MG63 (cell line): ENCODE measurements around the gene UBE2V1. TPM values are rescaled to one million over a fixed set of nuclear protein-coding genes. Genes with fewer than 3 reads are reported as not detected.

Experiments used
- DNase-seq: peaks from one replicate; pipeline ENCODE4 v3.0.0-alpha.2; 2020
- H3K27me3 ChIP-seq: fragments of 250-450 bp; sonication (Bioruptor Pico); 2 replicates; pipeline ENCODE4 v1.5.1; 2020; ENCODE audit warnings: mild to moderate bottlenecking, moderate library complexity
- H3K36me3 ChIP-seq: fragments of 250-450 bp; sonication (Bioruptor Pico); 2 replicates; pipeline ENCODE4 v1.5.1; 2020; ENCODE audit warnings: mild to moderate bottlenecking, moderate library complexity
- H3K4me3 ChIP-seq: fragments of 250-450 bp; sonication (Bioruptor Pico); 2 replicates; pipeline ENCODE4 v1.5.1; 2020; ENCODE audit warnings: mild to moderate bottlenecking, moderate library complexity
- H3K9me3 ChIP-seq: fragments of 250-450 bp; sonication (Bioruptor Pico); 2 replicates; pipeline ENCODE4 v1.5.1; 2020; ENCODE audit warnings: mild to moderate bottlenecking, moderate library complexity
- total RNA-seq: library from RNA; depleted of rRNA; stranded (reverse); fragments of >200 nt; shearing (Covaris generic); gene quantifications from 2 replicates; pipeline ENCODE4 v1.2.3, GENCODE V29; 2014; ENCODE audit warnings: low replicate concordance

The UBE2V1 gene
- total RNA-seq, 1 experiment from 2014 or later, result 23.3 TPM

DNA sequence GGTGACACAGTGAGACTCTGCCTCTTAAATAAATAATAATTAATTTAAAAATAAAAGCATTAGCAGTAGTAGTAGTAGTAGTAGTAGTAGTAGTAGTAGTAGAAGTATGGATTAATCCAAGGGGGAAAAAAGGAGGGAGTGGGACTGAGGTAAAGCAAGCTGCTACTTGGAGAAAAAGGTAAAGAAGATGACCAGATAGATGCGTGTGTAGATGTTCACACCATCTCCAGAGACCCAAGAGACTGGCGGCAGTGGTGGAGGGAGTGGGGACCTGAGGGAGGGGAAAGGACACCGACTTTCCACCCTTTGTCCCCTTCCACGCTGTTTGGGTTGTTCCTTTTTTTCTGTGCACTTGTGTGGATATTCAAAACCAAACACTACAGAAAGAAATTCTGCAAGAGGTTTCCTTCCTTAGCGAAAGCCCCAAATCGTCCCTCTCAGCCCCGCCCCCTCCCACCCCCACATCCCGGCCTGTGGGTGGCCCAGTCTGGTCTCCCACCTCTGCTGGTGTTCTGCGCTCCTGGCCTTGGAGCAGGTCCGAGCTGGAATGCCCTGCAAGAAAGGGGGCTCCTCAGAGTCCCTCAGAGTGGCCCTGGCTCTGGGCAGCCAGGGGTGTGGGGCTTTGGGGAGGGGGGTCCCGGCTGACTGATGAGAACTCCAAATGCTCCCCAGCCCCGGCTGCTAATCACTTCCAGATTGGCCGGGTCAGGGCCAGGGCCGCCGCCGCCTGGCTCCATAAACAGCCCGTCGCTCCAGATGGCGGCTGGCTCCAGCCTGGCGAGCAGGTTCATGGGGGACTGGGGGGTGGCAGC, 60.2 kb downstream of the UBE2V1 start:
- Histone ChIP-seq H3K27me3 (no peaks in the 10 kb centered on the region), H3K4me3 (no peak overlapping the region), H3K36me3 (no peaks in the 10 kb centered on the region), H3K9me3 (no peaks in the 10 kb centered on the region)
- no peak for DNase-seq

DNA sequence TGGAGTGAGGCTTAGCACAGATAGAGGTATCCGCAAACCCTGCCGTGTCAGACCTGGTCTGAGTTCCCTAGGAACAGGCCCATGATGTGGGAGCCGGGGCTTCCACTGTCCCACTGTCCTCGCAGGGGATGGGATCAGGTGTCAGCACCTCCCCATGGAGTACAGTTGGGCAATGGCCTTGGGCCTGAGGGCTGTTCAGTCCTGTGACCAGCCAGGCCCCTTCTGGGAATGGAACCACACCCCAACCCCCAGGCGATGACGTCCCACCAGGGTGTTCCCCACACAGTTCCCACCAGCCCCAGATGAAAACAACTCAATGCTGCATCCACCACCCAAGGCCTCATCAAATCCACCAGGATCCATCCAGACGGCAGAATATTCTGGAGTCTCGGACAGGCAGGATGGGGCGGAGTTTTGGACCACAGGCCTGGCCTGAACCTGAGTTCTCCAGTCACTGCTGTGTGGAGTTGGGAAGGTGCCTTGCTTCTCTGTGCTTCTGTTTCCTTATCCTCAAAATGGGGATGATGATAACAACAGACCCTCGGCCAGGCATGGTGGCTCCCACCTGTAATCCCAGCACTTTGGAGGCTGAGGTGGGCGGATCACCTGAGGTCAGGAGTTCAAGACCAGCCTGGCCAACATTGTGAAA, 62.2 kb downstream of the UBE2V1 start:
- Histone ChIP-seq H3K27me3 (no peaks in the 10 kb centered on the region), H3K36me3 (no peaks in the 10 kb centered on the region), H3K4me3 (no peak overlapping the region), H3K9me3 (peaks cover under 1% of the 10 kb centered on the region; the same call in 1 of the 2 replicates)
- DNase-seq, result no peak

DNA sequence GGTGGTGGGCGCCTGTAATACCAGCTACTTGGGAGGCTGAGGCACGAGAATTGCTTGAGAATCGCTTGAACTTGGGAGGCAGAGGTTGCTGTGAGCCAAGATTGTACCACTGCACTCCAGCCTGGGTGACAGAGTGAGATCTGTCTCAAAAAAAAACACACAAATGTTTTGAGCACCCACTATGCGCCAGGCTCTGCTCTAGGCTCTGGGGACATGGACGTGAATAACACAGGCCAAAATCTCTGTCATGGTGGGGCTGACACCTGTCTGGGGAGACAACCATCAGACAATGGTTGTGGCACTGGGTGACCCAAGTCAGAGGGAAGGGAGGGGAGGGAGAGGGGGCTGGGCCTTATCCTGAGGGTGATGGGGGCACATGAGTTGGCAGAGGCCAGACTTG, 62.7 kb downstream of the UBE2V1 start:
- no peak overlapping the region for H3K4me3 ChIP-seq
- H3K27me3 ChIP-seq, result no peaks in the 10 kb centered on the region
- peaks cover 6% of the 10 kb centered on the region for H3K9me3 ChIP-seq
- no peaks in the 10 kb centered on the region for H3K36me3 ChIP-seq
- no peak for DNase-seq

DNA sequence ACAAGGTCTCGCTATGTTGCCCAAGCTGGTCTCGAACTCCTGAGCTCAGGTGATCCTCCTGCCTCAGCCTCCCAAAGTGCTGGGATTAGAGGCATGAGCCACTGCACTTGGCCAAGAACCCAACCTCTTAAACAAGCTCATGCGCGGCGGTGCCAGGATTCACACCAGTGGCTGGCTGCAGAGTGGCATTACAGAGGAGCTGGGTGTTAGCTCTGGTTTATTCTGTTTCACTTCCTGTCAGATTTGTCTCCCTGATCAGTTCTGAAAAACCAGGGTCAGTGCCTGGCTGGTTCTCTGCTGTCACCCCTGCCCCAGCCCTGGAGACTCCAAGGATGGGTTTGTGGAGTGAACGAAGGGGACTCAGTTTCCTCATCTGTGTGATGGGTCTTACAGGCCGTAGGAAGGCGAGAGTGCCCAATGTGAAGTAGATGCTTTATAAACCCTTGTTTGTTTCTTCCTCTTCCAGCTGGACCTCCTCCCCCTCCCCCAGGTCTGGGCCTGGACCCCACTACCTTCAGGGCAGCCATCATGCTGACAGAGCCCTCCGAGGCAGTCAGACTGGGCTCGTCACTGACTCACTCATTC, 63.4 kb downstream of the UBE2V1 start:
- no peak overlapping the region for H3K4me3 ChIP-seq
- H3K36me3 ChIP-seq, result no peaks in the 10 kb centered on the region
- H3K9me3 ChIP-seq, result peaks cover 8% of the 10 kb centered on the region
- H3K27me3 ChIP-seq, result no peaks in the 10 kb centered on the region
- DNase-seq, result peak; percentile 60

DNA sequence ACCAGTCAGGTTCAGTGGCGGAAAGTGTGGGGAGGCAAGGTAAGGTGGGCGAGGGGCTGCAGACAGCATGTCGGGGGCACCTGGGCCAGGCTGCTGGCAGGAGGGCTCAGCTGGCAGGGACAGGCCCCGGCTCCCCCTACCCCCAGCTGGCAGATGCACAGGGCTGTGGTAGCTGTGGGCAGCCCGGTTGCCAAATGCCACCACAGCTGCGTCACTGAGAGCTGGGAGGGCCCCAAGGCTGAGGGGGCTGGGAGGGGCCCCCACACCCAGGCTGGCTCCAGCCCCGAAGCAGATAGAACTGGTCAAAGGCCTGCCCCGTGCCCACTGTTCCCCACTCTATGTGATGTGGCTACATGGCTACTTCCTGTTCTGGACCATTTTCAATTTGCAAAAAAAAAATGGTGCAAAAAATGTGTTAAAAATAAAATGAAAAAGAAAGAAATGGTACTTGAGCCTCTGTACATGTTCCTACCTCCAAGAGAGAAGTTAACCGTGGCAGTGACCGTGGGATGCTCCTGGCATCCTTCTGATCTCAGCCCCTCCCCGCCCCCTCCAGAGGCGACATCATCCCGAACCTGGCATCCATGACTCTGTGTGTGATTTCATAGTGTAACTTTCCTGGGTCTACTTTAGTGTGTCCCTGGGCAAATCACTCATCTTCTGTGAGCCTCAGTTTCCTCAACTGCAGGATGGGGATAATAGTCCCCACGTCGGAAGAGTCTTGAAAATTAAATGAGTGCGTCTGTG, 64.4 kb downstream of the UBE2V1 start:
- Histone ChIP-seq H3K36me3 (no peaks in the 10 kb centered on the region), H3K27me3 (no peaks in the 10 kb centered on the region), H3K4me3 (no peak overlapping the region), H3K9me3 (peaks cover 8% of the 10 kb centered on the region)
- peak; percentile 42 for DNase-seq

DNA sequence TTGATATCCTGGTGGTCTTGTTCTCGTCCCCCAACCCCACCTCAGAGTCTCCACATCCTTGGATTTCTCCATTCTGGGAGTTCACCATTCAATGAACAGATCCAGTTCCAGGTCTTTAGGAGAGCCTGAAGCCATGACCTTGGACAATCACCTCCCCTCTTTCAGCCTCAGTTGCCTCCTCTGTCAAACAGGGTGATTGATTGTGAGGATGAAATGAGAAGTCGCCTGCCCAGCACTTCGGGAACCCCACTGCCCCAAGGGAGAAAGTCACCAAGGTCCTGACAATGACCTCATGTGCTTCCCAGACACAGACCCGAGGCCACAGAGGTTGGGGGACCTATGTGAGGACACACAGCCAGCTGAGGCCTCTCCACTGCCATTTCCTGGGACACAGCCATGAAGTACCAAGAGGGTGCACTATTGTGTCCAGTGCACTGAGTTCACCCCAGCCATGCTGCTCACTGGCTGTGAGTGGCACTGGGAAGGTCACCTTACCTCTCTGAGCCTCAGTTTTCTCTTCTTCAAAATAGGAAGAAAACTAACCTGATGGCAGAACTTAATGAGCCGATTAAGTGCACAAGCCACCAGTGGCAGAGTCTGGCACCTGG, 68.5 kb downstream of the UBE2V1 start:
- H3K4me3 ChIP-seq, result no peak overlapping the region
- H3K9me3 ChIP-seq, result peaks cover 8% of the 10 kb centered on the region
- no peaks in the 10 kb centered on the region for H3K27me3 ChIP-seq
- no peaks in the 10 kb centered on the region for H3K36me3 ChIP-seq
- no peak for DNase-seq

DNA sequence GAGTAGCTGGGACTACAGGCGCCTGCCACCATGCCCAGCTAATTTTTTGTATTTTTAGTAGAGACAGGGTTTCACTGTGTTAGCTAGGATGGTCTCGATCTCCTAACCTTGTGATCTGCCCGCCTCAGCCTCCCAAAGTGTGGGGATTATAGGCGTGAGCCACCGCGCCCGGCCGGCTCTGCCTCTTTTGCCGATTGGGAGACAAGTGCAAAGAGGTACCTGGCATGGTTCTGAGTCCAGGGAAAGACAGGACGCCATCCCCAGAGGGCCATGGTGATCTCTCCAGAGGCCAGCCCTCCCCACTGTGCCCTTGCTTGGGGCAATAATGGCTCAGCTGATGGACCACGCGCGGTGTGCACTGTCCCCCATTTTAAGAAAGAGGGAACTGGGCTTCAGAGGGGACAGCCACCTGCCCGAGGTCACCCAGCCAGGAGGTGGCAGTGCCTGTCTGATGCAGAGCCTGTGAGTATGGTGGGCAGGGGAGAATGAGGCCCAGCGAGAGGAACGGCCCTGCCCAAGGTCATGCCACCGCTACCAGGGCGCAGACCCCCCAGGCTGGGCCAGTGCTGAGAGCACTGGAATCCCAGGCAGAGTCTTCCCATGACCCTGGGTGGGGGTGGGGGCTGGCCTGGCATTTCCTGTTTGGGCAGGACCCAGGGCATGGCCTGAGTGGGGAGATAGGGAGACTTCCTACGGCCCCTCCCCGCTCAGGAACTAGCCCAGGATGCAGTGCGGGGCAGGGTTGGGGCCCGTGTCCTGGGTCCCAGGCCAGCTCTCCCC, 69.2 kb downstream of the UBE2V1 start:
- no peaks in the 10 kb centered on the region for H3K36me3 ChIP-seq
- no peak overlapping the region for H3K4me3 ChIP-seq
- H3K9me3 ChIP-seq, result peaks cover 8% of the 10 kb centered on the region
- DNase-seq, result peak; percentile 53
- no peaks in the 10 kb centered on the region for H3K27me3 ChIP-seq

DNA sequence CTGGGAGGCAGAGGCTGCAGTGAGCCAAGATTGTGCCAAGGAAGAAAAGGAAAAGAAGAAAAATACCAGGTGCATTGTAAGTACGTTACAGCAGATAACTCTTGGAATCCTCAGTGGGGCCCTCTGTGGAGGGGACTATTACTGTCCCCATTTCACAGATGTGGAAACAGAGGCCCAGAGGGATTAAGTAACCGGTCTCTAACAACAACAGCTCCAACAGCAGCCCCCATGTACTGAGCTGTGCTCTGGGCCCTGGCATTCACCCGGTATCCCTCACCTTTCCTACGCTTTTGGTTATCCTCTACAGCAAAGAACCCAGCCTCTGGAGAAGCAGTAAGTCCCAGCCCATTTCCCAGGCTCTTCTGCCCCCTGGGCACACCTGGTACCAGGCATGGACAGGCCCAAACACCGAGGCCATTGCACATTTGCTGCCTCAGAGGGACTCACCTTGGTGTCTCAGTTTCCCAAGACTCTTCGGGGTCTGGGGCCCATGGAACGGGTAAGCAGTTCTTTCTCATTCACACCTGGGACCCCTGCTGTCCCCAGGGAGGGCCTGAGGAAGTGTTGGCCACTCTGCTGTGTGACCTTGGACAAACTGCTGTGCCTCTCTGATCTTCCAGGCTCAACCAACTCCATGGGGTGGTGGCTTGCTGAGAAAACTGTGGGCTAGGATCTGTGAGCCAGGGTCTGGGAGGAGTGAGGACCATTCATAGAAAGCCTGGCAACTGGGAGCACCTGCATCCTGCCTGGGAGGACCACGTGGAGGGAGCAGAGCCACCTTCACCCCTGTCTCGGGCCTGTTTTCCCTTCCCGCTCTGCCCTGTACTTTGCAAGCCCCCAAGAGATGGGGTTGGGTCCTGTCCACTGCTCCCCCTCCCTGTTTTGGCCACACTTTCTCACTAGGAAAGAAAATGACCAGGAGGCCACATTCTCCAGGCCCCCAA, 70.3 kb downstream of the UBE2V1 start:
- no peak for DNase-seq
- Histone ChIP-seq H3K36me3 (no peaks in the 10 kb centered on the region), H3K4me3 (no peak overlapping the region), H3K9me3 (peaks cover 8% of the 10 kb centered on the region), H3K27me3 (no peaks in the 10 kb centered on the region)

DNA sequence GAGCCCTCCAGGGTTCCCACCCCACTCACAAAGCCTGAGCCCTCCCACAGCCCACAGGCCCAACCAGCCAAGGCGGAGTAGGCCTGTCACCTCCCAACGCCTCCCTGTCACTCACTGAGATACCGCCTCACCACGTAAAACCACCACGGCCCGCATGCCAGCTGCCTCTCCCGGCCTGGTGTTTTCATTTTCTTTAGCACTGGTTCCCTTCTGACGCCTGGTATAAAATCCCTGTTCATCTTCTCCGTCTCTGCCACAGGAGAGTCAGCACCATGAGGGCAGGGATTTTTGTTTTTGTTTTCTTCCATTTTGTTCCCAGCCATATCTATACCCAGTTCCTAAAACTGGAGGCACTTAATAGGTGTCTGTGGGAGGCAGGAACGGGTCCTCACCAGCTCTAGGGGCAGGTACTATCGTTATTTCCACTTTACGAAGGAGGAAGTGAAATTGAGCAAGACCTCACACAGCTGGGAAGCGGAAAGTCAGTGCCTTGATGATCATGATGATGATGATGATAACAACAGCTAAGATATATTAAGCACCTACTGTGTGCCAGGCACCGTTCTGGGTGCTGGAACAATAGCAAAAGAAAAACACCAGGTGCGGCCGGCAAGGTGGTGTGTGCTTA, 71.6 kb downstream of the UBE2V1 start:
- no peak for DNase-seq

DNA sequence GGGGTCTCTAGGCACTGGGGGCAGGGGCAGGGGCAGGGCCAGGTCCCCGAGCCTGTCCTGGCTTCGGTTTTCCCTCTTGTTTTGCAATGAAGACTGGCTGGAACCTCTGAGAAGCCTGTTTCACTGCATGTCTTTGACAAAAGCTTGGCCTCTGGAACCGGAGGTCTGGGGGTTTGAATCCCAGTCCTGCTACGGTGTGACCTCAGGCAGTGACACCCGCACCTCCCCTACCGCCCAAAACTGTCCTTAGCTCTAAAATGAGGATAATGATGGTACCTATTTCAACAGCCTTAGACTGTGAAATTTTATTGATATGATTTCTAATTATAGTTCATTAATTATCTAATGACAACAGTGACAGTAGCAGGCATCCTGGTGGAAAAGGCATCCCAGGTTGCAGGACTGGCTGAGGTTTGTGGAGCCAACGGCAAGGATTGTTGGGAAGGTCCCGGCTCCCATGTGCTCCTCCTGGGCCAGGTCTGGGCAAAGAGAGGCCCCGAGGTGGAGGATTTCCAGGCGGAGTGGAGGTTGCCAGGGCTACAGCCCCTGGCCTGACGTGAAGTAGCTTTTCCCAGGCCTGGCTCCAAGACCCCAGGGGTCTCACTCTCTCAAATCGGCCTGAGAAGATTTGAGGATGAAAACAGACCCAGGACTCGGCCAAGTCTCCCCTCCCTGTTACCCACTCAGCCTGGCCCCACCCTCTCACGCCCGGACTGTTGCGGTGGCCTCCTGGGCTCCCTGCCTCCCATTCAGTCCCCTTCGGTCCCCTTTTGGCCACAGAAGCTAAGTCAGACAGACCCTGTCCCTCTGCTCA, 72.3 kb downstream of the UBE2V1 start:
- Histone ChIP-seq H3K27me3 (no peaks in the 10 kb centered on the region), H3K4me3 (no peak overlapping the region), H3K36me3 (no peaks in the 10 kb centered on the region), H3K9me3 (peaks cover 6% of the 10 kb centered on the region)
- DNase-seq, result no peak

More for the DNA sequence above, 71.6 kb downstream of the UBE2V1 start:
- no peaks in the 10 kb centered on the region for H3K36me3 ChIP-seq
- H3K9me3 ChIP-seq, result peaks cover 8% of the 10 kb centered on the region
- no peaks in the 10 kb centered on the region for H3K27me3 ChIP-seq
- H3K4me3 ChIP-seq, result no peak overlapping the region

DNA sequence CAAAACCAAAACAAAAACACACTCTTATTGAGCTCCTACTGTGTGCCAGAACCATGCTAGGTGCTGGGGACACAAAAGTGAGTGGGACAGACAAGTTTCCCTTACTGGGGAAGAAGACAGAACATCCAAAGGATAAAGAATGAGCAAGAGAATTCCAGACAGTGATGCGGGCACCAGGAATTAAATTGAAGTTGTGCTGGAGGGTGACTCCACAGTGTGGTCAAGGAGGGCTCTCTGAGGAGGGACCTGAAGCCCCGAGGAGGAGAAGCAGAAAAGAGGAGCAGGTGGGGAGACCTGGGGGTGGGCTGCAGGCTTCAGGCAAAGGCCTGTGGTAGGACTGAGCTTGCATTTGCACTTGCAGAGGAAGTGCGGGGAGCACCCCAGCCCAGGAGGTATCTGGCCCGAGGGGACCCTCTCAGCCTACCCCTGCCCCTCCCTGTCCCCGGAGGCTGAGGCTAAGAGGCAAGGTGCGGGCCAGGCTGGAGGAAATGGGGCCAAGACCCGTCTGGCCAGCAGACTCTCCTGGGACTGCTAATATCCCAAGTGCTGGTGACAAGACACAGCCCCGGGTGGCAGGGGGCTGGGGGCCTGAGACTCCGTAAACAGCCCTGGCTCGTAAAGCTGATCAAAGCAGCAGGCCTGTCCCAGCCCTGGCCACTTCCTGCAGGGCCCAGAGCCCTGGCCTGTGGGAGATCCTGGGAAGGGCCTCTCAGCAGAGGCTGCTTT, 73.1 kb downstream of the UBE2V1 start:
- no peak for DNase-seq
- no peak overlapping the region for H3K4me3 ChIP-seq
- H3K27me3 ChIP-seq, result no peaks in the 10 kb centered on the region
- H3K36me3 ChIP-seq, result no peaks in the 10 kb centered on the region
- H3K9me3 ChIP-seq, result no peaks in the 10 kb centered on the region

DNA sequence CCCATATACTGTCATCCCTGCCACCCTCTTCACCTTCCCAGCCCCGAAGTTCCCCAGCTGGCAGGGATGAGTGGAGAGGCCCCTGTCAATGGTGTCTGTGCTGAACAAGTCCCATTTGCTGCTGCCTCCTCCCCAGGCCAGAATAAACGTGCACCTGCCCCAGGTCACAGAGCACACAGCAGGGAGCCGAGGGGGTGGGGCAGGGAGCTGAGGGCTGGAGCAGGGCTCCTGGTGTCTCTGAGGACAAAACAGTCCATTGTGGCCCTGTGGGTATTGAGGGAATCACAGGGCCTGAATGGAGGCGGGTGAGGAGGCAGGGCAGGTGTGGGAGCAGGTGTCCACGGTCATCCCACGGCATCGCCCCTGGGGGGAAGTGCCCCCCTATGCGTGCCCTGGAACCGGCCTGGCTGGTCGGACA, 74.4 kb downstream of the UBE2V1 start:
- Histone ChIP-seq H3K36me3 (no peaks in the 10 kb centered on the region), H3K27me3 (no peaks in the 10 kb centered on the region), H3K9me3 (no peaks in the 10 kb centered on the region), H3K4me3 (no peak overlapping the region)
- DNase-seq, result no peak

DNA sequence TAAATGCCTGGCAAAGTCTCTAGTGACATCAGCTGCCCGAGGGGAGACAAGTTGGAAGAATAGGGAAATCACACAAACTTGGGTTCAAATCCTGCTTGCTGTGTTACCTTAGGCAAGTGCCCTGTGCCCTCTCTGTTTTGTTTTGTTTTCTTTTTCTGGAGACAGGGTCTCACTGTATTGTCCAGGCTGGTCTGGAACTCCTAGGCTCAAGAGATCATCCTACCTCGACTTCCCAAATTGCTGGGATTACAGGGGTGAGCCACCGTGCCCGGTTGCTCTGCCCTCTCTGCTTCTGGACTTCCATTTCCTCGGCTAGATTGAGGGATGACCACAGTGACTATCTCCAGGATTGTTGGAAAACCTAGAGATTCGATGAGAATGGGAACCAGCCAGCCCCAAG, 74.8 kb downstream of the UBE2V1 start:
- H3K4me3 ChIP-seq, result no peak overlapping the region
- H3K27me3 ChIP-seq, result no peaks in the 10 kb centered on the region
- H3K36me3 ChIP-seq, result no peaks in the 10 kb centered on the region
- no peak for DNase-seq
- H3K9me3 ChIP-seq, result no peaks in the 10 kb centered on the region
